Measurements from ENCODE around the gene UNC13A. TPM values are rescaled to one million over a fixed set of nuclear protein-coding genes. Genes with fewer than 3 reads are reported as not detected.

UNC13A gene
- total RNA-seq, 3 donors from 2014 or later (not counting 1 experiment from before 2014, with no cell fraction given) = not detected

GRCh38 chr19:17642656-17643055, 45.5 kb downstream of the UNC13A start:
- Histone ChIP-seq H3K4me3 (ENCODE audit: low read length) (no peak overlapping the region), H3K9me3 (ENCODE audit: control insufficient read depth, insufficient read depth, low read length) (no peaks in the 10 kb centered on the region), H3K27ac (ENCODE audit: low read length) (no peak overlapping the region), H3K36me3 (ENCODE audit: control insufficient read depth, insufficient read depth, low read length) (no peaks in the 10 kb centered on the region), H3K27me3 (ENCODE audit: control insufficient read depth, insufficient read depth, low read length) (no peaks in the 10 kb centered on the region), H3K4me1 (ENCODE audit: control insufficient read depth, insufficient read depth, low read length) (no peaks in the 10 kb centered on the region)
- H3K27ac Mint-ChIP-seq = no peak overlapping the region
- no peaks in the 10 kb centered on the region for H3K4me1 Mint-ChIP-seq
- 92% methylated on average over 8 of the region's 8 CpGs for WGBS (ENCODE audit: insufficient coverage)
- no peak for TF ChIP-seq CTCF (IDR thresholded peaks at IDR 0.05)
- H3K36me3 Mint-ChIP-seq = no peaks in the 10 kb centered on the region
- no peak for DNase-seq
- peaks cover 0 to 2% of the 10 kb centered on the region in 2 donors for H3K27me3 Mint-ChIP-seq (ENCODE audit: low read depth in 2 of 2)
- intact Hi-C loops (cut with micrococcal nuclease) = no loop called here
- H3K4me3 Mint-ChIP-seq = no peak overlapping the region
- no peak for ATAC-seq
- no peaks in the 10 kb centered on the region for H3K9me3 Mint-ChIP-seq

- TF ChIP-seq CTCF (IDR thresholded peaks at IDR 0.05) = no peak
- Histone ChIP-seq H3K36me3 (ENCODE audit: control insufficient read depth, insufficient read depth, low read length) (no peaks in the 10 kb centered on the region), H3K9me3 (ENCODE audit: control insufficient read depth, insufficient read depth, low read length) (no peaks in the 10 kb centered on the region), H3K4me3 (ENCODE audit: low read length) (no peak overlapping the region), H3K4me1 (ENCODE audit: control insufficient read depth, insufficient read depth, low read length) (no peaks in the 10 kb centered on the region), H3K27me3 (ENCODE audit: control insufficient read depth, insufficient read depth, low read length) (no peaks in the 10 kb centered on the region), H3K27ac (ENCODE audit: low read length) (no peak overlapping the region)
- DNase-seq = no peak
- intact Hi-C loops (cut with micrococcal nuclease) = no loop called here
- Mint-ChIP-seq H3K27ac (no peak overlapping the region), H3K4me3 (no peak overlapping the region), H3K4me1 (no peaks in the 10 kb centered on the region), H3K9me3 (no peaks in the 10 kb centered on the region), H3K27me3 (ENCODE audit: low read depth in 2 of 2) (peaks cover 0 to 2% of the 10 kb centered on the region in 2 donors), H3K36me3 (no peaks in the 10 kb centered on the region)
- WGBS (ENCODE audit: insufficient coverage) = 84% methylated on average over 1 of the region's 1 CpG
- ATAC-seq = no peak
Measured at GRCh38 chr19:17641846-17642245, 46.3 kb downstream of the UNC13A start.

- 85% methylated on average over 15 of the region's 15 CpGs for WGBS (ENCODE audit: insufficient coverage)
- no peaks in the 10 kb centered on the region for H3K4me1 ChIP-seq (ENCODE audit: control insufficient read depth, insufficient read depth, low read length)
- Mint-ChIP-seq H3K27ac (no peak overlapping the region), H3K4me3 (no peak overlapping the region), H3K27me3 (ENCODE audit: low read depth in 2 of 2) (peaks cover 0 to 2% of the 10 kb centered on the region in 2 donors), H3K4me1 (no peaks in the 10 kb centered on the region), H3K36me3 (no peaks in the 10 kb centered on the region), H3K9me3 (no peaks in the 10 kb centered on the region)
- intact Hi-C loops (cut with micrococcal nuclease) = no loop called here
- no peak overlapping the region for H3K4me3 ChIP-seq (ENCODE audit: low read length)
- DNase-seq (no peak), ATAC-seq (no peak)
- H3K27me3 ChIP-seq (ENCODE audit: control insufficient read depth, insufficient read depth, low read length) = no peaks in the 10 kb centered on the region
- no peaks in the 10 kb centered on the region for H3K36me3 ChIP-seq (ENCODE audit: control insufficient read depth, insufficient read depth, low read length)
- H3K9me3 ChIP-seq (ENCODE audit: control insufficient read depth, insufficient read depth, low read length) = no peaks in the 10 kb centered on the region
- no peak for TF ChIP-seq CTCF (IDR thresholded peaks at IDR 0.05)
- no peak overlapping the region for H3K27ac ChIP-seq (ENCODE audit: low read length)
Measured at GRCh38 chr19:17641181-17641580, 47.0 kb downstream of the UNC13A start.

GRCh38 chr19:17633700-17634099, 54.5 kb downstream of the UNC13A start:
- no peak overlapping the region for H3K4me3 ChIP-seq (ENCODE audit: low read length)
- no peak overlapping the region for H3K27ac ChIP-seq (ENCODE audit: low read length)
- intact Hi-C loops (cut with micrococcal nuclease) = no loop called here
- no peaks in the 10 kb centered on the region for H3K4me1 ChIP-seq (ENCODE audit: control insufficient read depth, insufficient read depth, low read length)
- Mint-ChIP-seq H3K36me3 (no peaks in the 10 kb centered on the region), H3K27me3 (ENCODE audit: low read depth in 2 of 2) (peaks cover 0 to 2% of the 10 kb centered on the region in 2 donors), H3K4me1 (no peaks in the 10 kb centered on the region), H3K27ac (no peak overlapping the region), H3K9me3 (no peaks in the 10 kb centered on the region), H3K4me3 (no peak overlapping the region)
- WGBS (ENCODE audit: insufficient coverage) = 92% methylated on average over 1 of the region's 1 CpG
- DNase-seq (no peak), ATAC-seq (no peak)
- no peaks in the 10 kb centered on the region for H3K9me3 ChIP-seq (ENCODE audit: control insufficient read depth, insufficient read depth, low read length)
- H3K36me3 ChIP-seq (ENCODE audit: control insufficient read depth, insufficient read depth, low read length) = no peaks in the 10 kb centered on the region
- H3K27me3 ChIP-seq (ENCODE audit: control insufficient read depth, insufficient read depth, low read length) = no peaks in the 10 kb centered on the region
- TF ChIP-seq CTCF (IDR thresholded peaks at IDR 0.05) = no peak

Data from natural killer cell (primary cell).